SU-DHL-6 (cell line): ENCODE results near the gene OR51B2.
"Not testable (repeated sequence)": the region's sequence is repeated elsewhere in the genome, so short reads cannot be mapped to it uniquely, and the experiment has no call there.

Source experiments
- H2AFZ ChIP-seq: fragments of 200-600 bp; sonication (generic); 2 replicates; pipeline ENCODE4 v1.6.1; 2014; ENCODE audit warnings: low read depth, mild to moderate bottlenecking, moderate library complexity, mixed read lengths, antibody characterized with exemption, low read length; ENCODE audit not compliant: severe bottlenecking
- H3F3A ChIP-seq: fragments of 200-600 bp; shearing (Covaris generic); 2 replicates; pipeline ENCODE4 v1.6.0; 2016; ENCODE audit warnings: antibody characterized with exemption, mild to moderate bottlenecking; ENCODE audit not compliant: insufficient read depth
- H3K27ac ChIP-seq: fragments of 200-600 bp; sonication (generic); 2 replicates; pipeline ENCODE4 v1.5.1; 2016; ENCODE audit warnings: low read depth, mild to moderate bottlenecking, low read length, moderate library complexity, mixed read lengths
- H3K27me3 ChIP-seq: fragments of 200-600 bp; sonication (generic), shearing (Covaris generic); 2 replicates; pipeline ENCODE4 v1.6.0; 2014; ENCODE audit warnings: mild to moderate bottlenecking, low read length
- H3K36me3 ChIP-seq: fragments of 200-600 bp; sonication (generic); 2 replicates; pipeline ENCODE4 v1.6.1; 2014; ENCODE audit warnings: mild to moderate bottlenecking, low read length, mixed read lengths
- H3K4me2 ChIP-seq: fragments of 300-600, 200-600 bp; shearing (Covaris generic), sonication (generic); 2 replicates; pipeline ENCODE4 v1.6.0; 2014; ENCODE audit warnings: low read length, low read depth, mild to moderate bottlenecking; ENCODE audit not compliant: poor library complexity, severe bottlenecking
- H3K4me3 ChIP-seq: fragments of 200-600 bp; sonication (generic); 2 replicates; pipeline ENCODE4 v1.5.1; 2014; ENCODE audit warnings: antibody characterized with exemption, low read length, mild to moderate bottlenecking, mixed read lengths; ENCODE audit not compliant: insufficient read depth, poor library complexity, severe bottlenecking
- H3K79me2 ChIP-seq: fragments of 200-600 bp; sonication (generic); 2 replicates; pipeline ENCODE4 v1.6.1; 2014; ENCODE audit warnings: mild to moderate bottlenecking, low read length, moderate library complexity; ENCODE audit not compliant: insufficient read depth
- H3K9ac ChIP-seq: fragments of 200-600 bp; sonication (generic); 2 replicates; pipeline ENCODE4 v1.7.0; 2014; ENCODE audit warnings: mild to moderate bottlenecking, low read length
- H3K9me2 ChIP-seq: fragments of 200-600 bp; sonication (generic); replicated peaks from 2 replicates; pipeline ENCODE4 v1.6.1; 2014; ENCODE audit warnings: low read length; ENCODE audit not compliant: insufficient read depth
- H3K9me3 ChIP-seq: fragments of 200-600 bp; sonication (generic); 2 replicates; pipeline ENCODE4 v1.6.1; 2014; ENCODE audit warnings: low read length, mixed read lengths; ENCODE audit not compliant: insufficient read depth
- H4K20me1 ChIP-seq: fragments of 200-600 bp; sonication (generic); 2 replicates; pipeline ENCODE4 v1.6.1; 2014; ENCODE audit warnings: low read depth, mild to moderate bottlenecking, antibody characterized with exemption, low read length, moderate library complexity, mixed read lengths
- EZH2phosphoT487 ChIP-seq: fragments of 200-600 bp; sonication (generic), shearing (Covaris generic); conservative IDR thresholded peaks from 2 replicates; pipeline ENCODE4 v1.6.1; 2018; ENCODE audit warnings: mild to moderate bottlenecking, antibody characterized with exemption, low read length, moderate library complexity, mixed read lengths
- TF ChIP-seq, protein P1 (sequence below): fragments of 200-600 bp; sonication (generic); IDR thresholded peaks from one replicate; pipeline ENCODE4 v1.5.1; 2017; ENCODE audit warnings: antibody characterized with exemption, mild to moderate bottlenecking, low read length, moderate library complexity; ENCODE audit not compliant: insufficient read depth, poor library complexity, severe bottlenecking

OR51B2 gene

DNA sequence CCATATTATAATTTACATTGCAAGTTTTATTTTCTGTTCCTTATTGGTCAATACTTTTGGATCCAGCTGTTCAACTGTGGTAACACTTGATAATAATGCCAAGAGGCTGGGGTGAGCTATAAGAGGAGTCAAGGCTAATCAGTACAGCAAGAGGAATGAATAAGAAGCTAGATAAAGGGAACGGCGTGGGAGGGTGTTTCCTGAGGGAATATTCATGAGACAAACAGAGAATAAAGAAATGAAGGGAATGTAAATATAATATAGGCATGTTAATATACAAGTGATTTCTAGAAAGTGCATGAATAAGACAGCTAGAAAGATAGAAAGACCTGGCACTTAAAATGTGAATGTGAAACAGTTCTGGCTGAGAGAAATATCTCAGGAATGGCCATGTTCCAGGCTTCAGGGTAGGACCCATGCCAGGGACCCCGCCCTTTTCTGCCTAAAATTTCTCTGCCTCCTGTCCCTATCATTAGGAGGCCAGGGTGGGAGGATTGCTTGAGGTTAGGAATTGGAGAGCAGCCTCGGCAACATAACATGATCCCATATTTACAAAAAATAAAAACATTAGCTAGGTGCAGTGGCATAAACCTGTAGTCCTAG lies 26.3 kb downstream of the OR51B2 start:
- Histone ChIP-seq H3F3A (no peaks in the 10 kb centered on the region), H3K9me2 (no peaks in the 10 kb centered on the region), H3K9ac (no peak overlapping the region), H3K36me3 (no peaks in the 10 kb centered on the region), H3K79me2 (no peaks in the 10 kb centered on the region), H2AFZ (no peak overlapping the region), H3K4me2 (no peak overlapping the region), H3K4me3 (no peak overlapping the region), H3K27ac (no peak overlapping the region), H4K20me1 (no peaks in the 10 kb centered on the region), H3K9me3 (no peaks in the 10 kb centered on the region), H3K27me3 (no peaks in the 10 kb centered on the region)
- no peak for TF ChIP-seq EZH2phosphoT487
- TF ChIP-seq, protein P1, sequence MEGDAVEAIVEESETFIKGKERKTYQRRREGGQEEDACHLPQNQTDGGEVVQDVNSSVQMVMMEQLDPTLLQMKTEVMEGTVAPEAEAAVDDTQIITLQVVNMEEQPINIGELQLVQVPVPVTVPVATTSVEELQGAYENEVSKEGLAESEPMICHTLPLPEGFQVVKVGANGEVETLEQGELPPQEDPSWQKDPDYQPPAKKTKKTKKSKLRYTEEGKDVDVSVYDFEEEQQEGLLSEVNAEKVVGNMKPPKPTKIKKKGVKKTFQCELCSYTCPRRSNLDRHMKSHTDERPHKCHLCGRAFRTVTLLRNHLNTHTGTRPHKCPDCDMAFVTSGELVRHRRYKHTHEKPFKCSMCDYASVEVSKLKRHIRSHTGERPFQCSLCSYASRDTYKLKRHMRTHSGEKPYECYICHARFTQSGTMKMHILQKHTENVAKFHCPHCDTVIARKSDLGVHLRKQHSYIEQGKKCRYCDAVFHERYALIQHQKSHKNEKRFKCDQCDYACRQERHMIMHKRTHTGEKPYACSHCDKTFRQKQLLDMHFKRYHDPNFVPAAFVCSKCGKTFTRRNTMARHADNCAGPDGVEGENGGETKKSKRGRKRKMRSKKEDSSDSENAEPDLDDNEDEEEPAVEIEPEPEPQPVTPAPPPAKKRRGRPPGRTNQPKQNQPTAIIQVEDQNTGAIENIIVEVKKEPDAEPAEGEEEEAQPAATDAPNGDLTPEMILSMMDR: no peak

GRCh38 chr11:5294342-5294995 lies 29.6 kb downstream of the OR51B2 start:
- H3K79me2 ChIP-seq, H3K9ac ChIP-seq, H3K36me3 ChIP-seq, H3K4me3 ChIP-seq, H4K20me1 ChIP-seq, H3F3A ChIP-seq, H3K27me3 ChIP-seq, H2AFZ ChIP-seq, H3K27ac ChIP-seq, H3K9me3 ChIP-seq, H3K4me2 ChIP-seq, H3K9me2 ChIP-seq: not testable (repeated sequence)

GRCh38 chr11:5293028-5293427 lies 31.1 kb downstream of the OR51B2 start:
- no peaks in the 10 kb centered on the region for H3K36me3 ChIP-seq
- no peaks in the 10 kb centered on the region for H3K79me2 ChIP-seq
- no peak for TF ChIP-seq EZH2phosphoT487
- TF ChIP-seq, protein P1: no peak
- no peaks in the 10 kb centered on the region for H3K9me2 ChIP-seq
- no peaks in the 10 kb centered on the region for H4K20me1 ChIP-seq
- no peak overlapping the region for H3K9ac ChIP-seq
- H3F3A ChIP-seq: no peaks in the 10 kb centered on the region
- H3K27me3 ChIP-seq: no peaks in the 10 kb centered on the region
- H3K27ac ChIP-seq: no peak overlapping the region
- no peak overlapping the region for H3K4me2 ChIP-seq
- H2AFZ ChIP-seq: no peak overlapping the region
- no peak overlapping the region for H3K4me3 ChIP-seq
- H3K9me3 ChIP-seq: no peaks in the 10 kb centered on the region

- Histone ChIP-seq H3K4me2 (no peak overlapping the region), H3K27me3 (no peaks in the 10 kb centered on the region), H3K4me3 (no peak overlapping the region), H3K9me3 (no peaks in the 10 kb centered on the region), H3F3A (no peaks in the 10 kb centered on the region), H2AFZ (no peak overlapping the region), H3K79me2 (no peaks in the 10 kb centered on the region), H3K36me3 (no peaks in the 10 kb centered on the region), H3K27ac (no peak overlapping the region), H4K20me1 (no peaks in the 10 kb centered on the region), H3K9ac (no peak overlapping the region), H3K9me2 (no peaks in the 10 kb centered on the region)
- no peak for TF ChIP-seq EZH2phosphoT487
- TF ChIP-seq, protein P1: peak; percentile 36
Measured at GRCh38 chr11:5291207-5291838, 32.8 kb downstream of the OR51B2 start.
